Tibial nerve (tissue), 4 donors: Measurements from ENCODE around the gene NKAIN4. TPM values are rescaled to one million over a fixed set of nuclear protein-coding genes. Genes with fewer than 3 reads are reported as not detected.

Experiments used
- DNase-seq, 2 donors: peaks; one replicate each; pipeline ENCODE4 v3.0.0-alpha.2; 2019; ENCODE audit warnings: low spot score in 2 of 2
- H3K27ac ChIP-seq, 4 donors: fragments of 200-600 bp; sonication (generic) in 3 of 4; one replicate each; pipeline ENCODE4 v1.5.1; 2017 to 2019; ENCODE audit warnings: mild to moderate bottlenecking in 1 of 4
- H3K27me3 ChIP-seq, 2 donors: fragments of 200-600 bp; sonication (generic) in 1 of 2; one replicate each; pipeline versions ENCODE4 v1.5.1 to v1.6.0; 2017 to 2019
- H3K36me3 ChIP-seq, 3 donors: fragments of 200-600 bp; sonication (generic); one replicate each; pipeline ENCODE4 v1.5.1; 2018 to 2019
- H3K4me1 ChIP-seq, 4 donors: fragments of 200-600 bp; sonication (generic) in 3 of 4; one replicate each; pipeline ENCODE4 v1.5.1; 2017 to 2019
- H3K4me3 ChIP-seq, 4 donors: fragments of 200-600 bp; sonication (generic) in 3 of 4; one replicate each; pipeline ENCODE4 v1.5.1; 2017 to 2019; ENCODE audit warnings: mild to moderate bottlenecking in 1 of 4, moderate library complexity in 1 of 4
- H3K9me3 ChIP-seq, 4 donors: fragments of 200-600 bp; sonication (generic) in 3 of 4; one replicate each; pipeline ENCODE4 v1.5.1; 2017 to 2019
- EP300 ChIP-seq, 2 donors: sonication (generic); formaldehyde crosslinking; IDR thresholded peaks; one replicate each; pipeline ENCODE4 v1.6.1; 2017; ENCODE audit warnings: antibody characterized with exemption in 2 of 2, mild to moderate bottlenecking in 1 of 2
- POLR2A ChIP-seq, 2 donors: fragments of 450-650 bp; IDR thresholded peaks; one replicate each; pipeline ENCODE4 v1.6.1; 2017; ENCODE audit warnings: antibody characterized with exemption in 2 of 2, mild to moderate bottlenecking in 2 of 2, moderate library complexity in 2 of 2
- WGBS, 2 donors: methylation state at CpG; one replicate each; pipeline ENCODE4 v1.1.5; 2018; 5-methylcytosine and 5-hydroxymethylcytosine counted together
- total RNA-seq, 4 donors: library from RNA; depleted of rRNA; stranded (reverse); fragments of >200 nt; gene quantifications; one replicate each; pipeline ENCODE4 v1.1.0, GENCODE V29; 2016
- TF ChIP-seq, protein P1 (sequence below), 5 experiments: fragments of 200-600 bp in 3 of 5; fragments of 450-650 bp in 2 of 5; sonication (generic) in 3 of 5; IDR thresholded peaks; one replicate each; pipeline ENCODE4 v1.5.1; 2016 to 2019; ENCODE audit warnings: antibody characterized with exemption in 5 of 5, mild to moderate bottlenecking in 3 of 5, moderate library complexity in 2 of 5

NKAIN4 gene
- total RNA-seq, 4 donors from 2014 or later, result 1.2 to 7.2 (median 3.1) TPM

DNA sequence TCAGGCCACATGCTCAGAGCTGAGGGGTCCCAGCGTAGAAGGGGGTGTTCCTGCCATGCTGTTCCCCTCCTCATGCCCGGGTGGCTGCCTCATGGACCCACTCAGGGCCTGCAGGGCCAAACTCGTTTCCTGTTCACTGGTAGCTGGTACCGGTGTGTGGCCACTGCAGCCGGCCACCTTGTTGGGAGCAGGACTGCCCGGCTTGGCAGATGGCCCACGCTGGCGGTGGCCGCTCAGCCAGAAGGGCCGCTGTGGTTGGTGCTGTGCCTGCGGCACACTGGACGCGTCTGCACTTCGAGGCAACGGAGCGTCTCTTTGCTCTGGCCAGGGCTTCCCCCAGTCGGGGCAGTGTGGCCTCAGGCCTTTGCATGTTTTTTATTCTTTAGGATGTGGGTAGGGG, 28.7 kb upstream of the NKAIN4 start:
- Histone ChIP-seq H3K9me3 (no peaks in the 10 kb centered on the region), H3K4me1 (no peaks in the 10 kb centered on the region), H3K4me3 (no peak overlapping the region), H3K27me3 (no peaks in the 10 kb centered on the region), H3K27ac (no peak overlapping the region), H3K36me3 (peaks cover 0 to 100% (median 4%) of the 10 kb centered on the region in 3 donors)
- TF ChIP-seq, protein P1, sequence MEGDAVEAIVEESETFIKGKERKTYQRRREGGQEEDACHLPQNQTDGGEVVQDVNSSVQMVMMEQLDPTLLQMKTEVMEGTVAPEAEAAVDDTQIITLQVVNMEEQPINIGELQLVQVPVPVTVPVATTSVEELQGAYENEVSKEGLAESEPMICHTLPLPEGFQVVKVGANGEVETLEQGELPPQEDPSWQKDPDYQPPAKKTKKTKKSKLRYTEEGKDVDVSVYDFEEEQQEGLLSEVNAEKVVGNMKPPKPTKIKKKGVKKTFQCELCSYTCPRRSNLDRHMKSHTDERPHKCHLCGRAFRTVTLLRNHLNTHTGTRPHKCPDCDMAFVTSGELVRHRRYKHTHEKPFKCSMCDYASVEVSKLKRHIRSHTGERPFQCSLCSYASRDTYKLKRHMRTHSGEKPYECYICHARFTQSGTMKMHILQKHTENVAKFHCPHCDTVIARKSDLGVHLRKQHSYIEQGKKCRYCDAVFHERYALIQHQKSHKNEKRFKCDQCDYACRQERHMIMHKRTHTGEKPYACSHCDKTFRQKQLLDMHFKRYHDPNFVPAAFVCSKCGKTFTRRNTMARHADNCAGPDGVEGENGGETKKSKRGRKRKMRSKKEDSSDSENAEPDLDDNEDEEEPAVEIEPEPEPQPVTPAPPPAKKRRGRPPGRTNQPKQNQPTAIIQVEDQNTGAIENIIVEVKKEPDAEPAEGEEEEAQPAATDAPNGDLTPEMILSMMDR (IDR thresholded peaks at IDR 0.05), result no peak
- TF ChIP-seq EP300 (IDR thresholded peaks at IDR 0.05) (no peak), POLR2A (IDR thresholded peaks at IDR 0.05) (no peak)
- DNase-seq, result no peak
- WGBS, 2 donors, result 91% methylated on average over 12 of the region's 17 CpGs; no CpG with 5 or more reads in 1 of the 2 donors

- Histone ChIP-seq H3K4me1 (no peaks in the 10 kb centered on the region), H3K36me3 (peaks cover 0 to 100% (median 6%) of the 10 kb centered on the region in 3 donors), H3K27me3 (no peaks in the 10 kb centered on the region), H3K9me3 (no peaks in the 10 kb centered on the region), H3K27ac (no peak overlapping the region), H3K4me3 (no peak overlapping the region)
- WGBS, 2 donors, result 91 to 94% methylated on average over 33 of the region's 38 CpGs
- no peak for TF ChIP-seq POLR2A (IDR thresholded peaks at IDR 0.05)
- TF ChIP-seq, protein P1 (IDR thresholded peaks at IDR 0.05), result no peak
- no peak for TF ChIP-seq EP300 (IDR thresholded peaks at IDR 0.05)
- DNase-seq, result no peak
Measured at GRCh38 chr20:63281742-63282665, 27.7 kb upstream of the NKAIN4 start.

GRCh38 chr20:63280929-63281545, 26.8 kb upstream of the NKAIN4 start:
- Histone ChIP-seq H3K27ac (no peak overlapping the region), H3K4me1 (no peaks in the 10 kb centered on the region), H3K27me3 (no peaks in the 10 kb centered on the region), H3K36me3 (peaks cover 0 to 100% (median 15%) of the 10 kb centered on the region in 3 donors), H3K9me3 (no peaks in the 10 kb centered on the region), H3K4me3 (no peak overlapping the region)
- no peak for DNase-seq
- TF ChIP-seq, protein P1 (IDR thresholded peaks at IDR 0.05), result no peak
- TF ChIP-seq EP300 (IDR thresholded peaks at IDR 0.05) (no peak), POLR2A (IDR thresholded peaks at IDR 0.05) (no peak)
- 71 to 75% methylated on average over 14 to 19 of the region's 19 CpGs for WGBS, 2 donors

- 92 to 97% methylated on average over 6 of the region's 6 CpGs for WGBS, 2 donors
- no peak for DNase-seq
- no peak overlapping the region for H3K27ac ChIP-seq
- H3K27me3 ChIP-seq, result no peaks in the 10 kb centered on the region
- no peaks in the 10 kb centered on the region for H3K9me3 ChIP-seq
- H3K36me3 ChIP-seq, result peaks cover 0 to 100% (median 16%) of the 10 kb centered on the region in 3 donors
- peaks cover 0 to 6% (median 0%) of the 10 kb centered on the region in 4 donors for H3K4me1 ChIP-seq
- no peak for TF ChIP-seq EP300 (IDR thresholded peaks at IDR 0.05)
- TF ChIP-seq POLR2A (IDR thresholded peaks at IDR 0.05), result no peak
- TF ChIP-seq, protein P1 (IDR thresholded peaks at IDR 0.05), result no peak
- no peak overlapping the region for H3K4me3 ChIP-seq
Measured at GRCh38 chr20:63280371-63280770, 26.1 kb upstream of the NKAIN4 start.

DNA sequence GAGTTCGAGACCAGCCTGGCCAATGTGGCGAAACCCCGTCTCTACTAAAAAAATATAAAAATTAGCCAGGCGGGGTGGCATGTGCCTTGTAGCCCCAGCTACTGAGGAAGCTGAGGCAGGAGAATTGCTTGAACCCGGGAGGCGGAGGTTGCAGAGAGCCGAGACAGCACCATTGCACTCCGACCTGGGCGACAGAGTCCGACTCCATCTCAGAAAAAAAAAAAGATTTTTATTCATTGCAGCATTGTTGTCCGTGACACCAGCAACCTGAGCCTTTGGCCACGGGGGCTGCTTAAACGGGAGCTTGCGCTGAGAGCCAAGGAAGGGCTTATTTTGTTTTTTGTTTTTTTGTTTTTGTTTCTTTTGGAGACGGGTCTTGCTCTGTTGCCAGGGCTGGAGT, 25.7 kb upstream of the NKAIN4 start:
- no peak for DNase-seq
- TF ChIP-seq EP300 (IDR thresholded peaks at IDR 0.05), result no peak
- no peak for TF ChIP-seq POLR2A (IDR thresholded peaks at IDR 0.05)
- TF ChIP-seq, protein P1 (IDR thresholded peaks at IDR 0.05), result no peak
- Histone ChIP-seq H3K9me3 (no peaks in the 10 kb centered on the region), H3K27ac (no peak overlapping the region), H3K4me3 (no peak overlapping the region), H3K27me3 (no peaks in the 10 kb centered on the region), H3K4me1 (peaks cover 0 to 10% (median 0%) of the 10 kb centered on the region in 4 donors), H3K36me3 (peaks cover 0 to 96% (median 16%) of the 10 kb centered on the region in 3 donors)
- WGBS, 2 donors, result 87% methylated on average over 15 of the region's 15 CpGs
